ENCODE measurements around the gene RERE.

- TF ChIP-seq CTCF (IDR thresholded peaks at IDR 0.05; ENCODE audit: poor library complexity) (no peak), EZH2 (IDR thresholded peaks at IDR 0.05; ENCODE audit: borderline replicate concordance) (no peak), EZH2phosphoT487 (IDR thresholded peaks at IDR 0.05; ENCODE audit: low read depth, severe bottlenecking, unreplicated experiment) (no peak)
These were observed 152.6 kb downstream of the RERE start for GRCh38 chr1:8664887-8665286.

Measured in hepatocyte (in vitro differentiated cells).